Measurements from ENCODE around the gene MUC16.
"Not testable (repeated sequence)": the region's sequence is repeated elsewhere in the genome, so short reads cannot be mapped to it uniquely, and the experiment has no call there.

Gene MUC16

GRCh38 chr19:9009935-9010651 is at the start of gene MUC16:
MUC16 (minus strand) TSS chr19:9010409.
- DNase-seq: no peak

DNA sequence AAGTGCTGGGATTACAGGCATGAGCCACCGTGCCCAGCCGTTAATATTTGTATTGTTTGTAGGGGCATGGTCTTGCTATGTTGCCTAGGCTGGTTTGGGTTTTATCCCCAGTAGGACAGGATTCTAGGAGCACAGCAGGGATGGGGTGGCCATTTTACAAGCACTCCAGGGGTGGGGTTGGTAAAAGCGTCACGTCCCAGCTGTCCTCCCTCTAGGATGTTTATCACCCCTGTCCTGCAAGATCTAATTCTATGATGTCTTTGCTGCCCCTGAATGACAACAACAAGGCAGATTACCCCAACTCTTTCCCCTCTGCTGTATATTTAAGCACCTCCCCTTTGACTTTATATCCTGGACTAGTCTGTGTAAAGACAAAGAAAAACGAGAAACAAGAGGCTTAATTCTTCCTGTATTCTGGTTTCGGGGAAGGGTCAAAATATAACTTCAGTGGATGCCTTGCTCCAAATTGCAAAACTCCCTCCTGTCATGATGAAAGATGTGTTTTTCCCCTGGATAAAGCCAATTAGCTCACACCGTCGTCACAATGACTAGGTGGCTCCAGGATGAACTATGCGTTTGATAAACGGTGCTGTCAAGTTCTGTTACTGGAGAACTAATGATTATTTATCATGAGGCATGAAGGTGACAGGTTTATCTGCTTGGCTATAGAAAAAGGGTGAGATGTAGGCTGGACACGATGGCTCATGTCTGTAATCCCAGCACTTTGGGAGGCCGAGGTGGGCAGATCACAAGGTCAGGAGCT is 48.9 kb upstream of the MUC16 start:
- no peak for DNase-seq

DNA sequence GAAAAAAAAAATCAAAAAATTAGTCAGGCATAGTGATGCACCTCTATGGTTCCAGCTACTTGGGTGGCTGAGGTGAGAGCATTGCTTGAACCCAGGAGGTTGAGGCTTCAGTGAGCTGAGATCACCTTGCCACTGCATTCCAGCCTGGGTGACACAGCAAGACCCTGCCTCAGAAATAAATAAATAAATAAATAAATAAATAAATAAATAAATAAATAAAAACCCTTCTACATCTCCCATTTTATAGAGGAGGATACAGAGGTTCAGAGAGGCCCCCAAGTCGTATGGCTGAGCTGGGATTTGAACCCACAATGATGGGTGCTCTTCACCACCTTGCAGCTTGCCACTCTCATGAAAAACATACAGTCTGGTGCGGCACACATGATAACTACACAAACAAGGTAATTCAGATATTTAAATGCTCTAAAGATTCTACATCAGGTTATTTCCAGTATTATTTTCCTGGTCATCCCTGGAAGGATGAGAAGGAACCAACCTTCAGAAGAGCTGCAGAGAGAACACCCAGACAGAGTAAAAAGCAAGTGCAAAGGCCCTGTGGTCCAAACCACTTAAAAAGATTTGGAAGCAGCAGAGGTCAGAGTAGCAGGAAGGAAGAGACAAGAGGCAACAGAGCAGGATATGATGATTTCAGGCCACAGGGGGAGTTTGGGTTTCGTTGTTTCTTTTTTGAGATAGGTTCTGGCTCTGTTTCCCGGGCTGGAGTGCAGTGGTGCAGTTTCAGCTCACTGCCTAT is 47.5 kb upstream of the MUC16 start:
- no peak for DNase-seq

GRCh38 chr19:9056131-9056530 is 45.9 kb upstream of the MUC16 start:
- not testable (repeated sequence) for DNase-seq

DNA sequence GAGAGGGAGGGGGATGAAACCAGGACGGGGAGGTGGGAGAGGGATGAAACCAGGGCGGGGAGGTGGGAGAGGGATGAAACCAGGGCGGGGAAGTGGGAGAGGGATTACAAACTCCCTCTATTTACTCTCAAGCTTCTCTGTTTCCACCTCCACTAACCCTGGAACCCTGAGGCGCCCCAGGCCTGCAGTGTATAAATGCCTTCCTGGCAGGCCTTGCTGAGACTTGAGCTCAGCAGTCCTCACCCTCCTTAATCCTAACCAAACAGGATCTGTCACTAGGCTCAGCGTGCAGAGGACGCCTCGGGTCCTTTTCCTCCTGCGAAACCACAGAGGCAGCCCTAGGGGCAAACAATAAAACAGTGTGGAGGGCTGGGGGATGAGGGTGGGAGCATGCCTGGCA is 44.6 kb upstream of the MUC16 start:
- no peak for DNase-seq

DNA sequence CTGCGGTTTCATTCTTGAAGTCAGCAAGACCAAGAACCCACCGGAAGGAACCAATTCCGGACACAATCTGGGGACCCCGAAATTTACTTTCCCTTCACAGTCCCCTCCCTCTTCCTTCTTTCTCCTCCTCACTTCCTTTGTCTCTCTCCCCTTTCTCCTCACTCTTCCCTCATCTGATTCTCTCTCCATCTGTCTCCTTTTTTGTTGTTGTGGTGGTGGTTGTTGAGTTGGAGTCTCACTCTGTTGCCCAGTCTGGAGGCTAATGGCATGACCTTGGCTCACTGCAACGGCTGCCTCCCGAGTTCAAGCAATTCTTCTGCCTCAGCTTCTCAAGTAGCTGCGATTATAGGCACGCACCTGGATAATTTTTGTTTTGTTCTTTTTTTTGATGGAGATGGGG is 44.0 kb upstream of the MUC16 start:
- DNase-seq: no peak

DNA sequence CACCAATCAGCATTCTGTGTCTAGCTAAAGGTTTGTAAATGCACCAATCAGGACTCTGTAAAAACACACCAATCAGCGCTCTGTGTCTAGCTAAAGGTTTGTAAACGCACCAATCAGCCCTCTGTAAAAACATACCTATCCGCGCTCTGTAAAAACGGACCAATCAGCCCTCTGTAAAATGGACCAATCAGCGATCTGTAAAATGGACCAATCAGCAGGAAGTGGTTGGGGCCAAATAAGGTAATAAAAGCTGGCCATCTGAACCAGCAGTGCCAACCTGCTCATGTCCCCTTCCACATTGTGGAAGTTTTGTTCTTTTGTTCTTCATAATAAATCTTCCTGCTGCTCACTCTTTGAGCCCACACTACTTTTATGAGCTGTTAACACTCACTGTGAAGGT is 43.5 kb upstream of the MUC16 start:
- not testable (repeated sequence) for DNase-seq

- DNase-seq: no peak
Observed at GRCh38 chr19:9052894-9053293, 42.7 kb upstream of the MUC16 start.

DNA sequence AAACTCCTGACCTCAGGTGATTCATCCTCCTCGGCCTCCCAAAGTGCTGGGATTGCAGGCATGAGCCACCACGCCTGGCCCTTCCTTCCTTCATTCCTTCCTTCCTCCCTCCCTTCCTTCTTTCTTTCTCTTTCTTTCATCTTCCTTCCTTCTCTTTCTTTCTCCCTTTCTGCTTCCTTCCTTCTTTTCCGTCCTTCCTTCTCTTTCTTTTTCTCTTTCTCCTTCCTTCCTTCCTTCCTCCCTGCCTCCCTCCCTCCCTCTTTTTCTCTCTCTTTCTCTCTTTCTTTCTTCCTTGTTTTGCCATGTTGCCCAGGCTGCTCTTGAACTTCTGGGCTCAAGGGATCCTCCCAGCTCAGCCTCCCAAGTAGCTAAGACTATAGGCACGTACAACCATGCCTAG is 36.5 kb upstream of the MUC16 start:
- DNase-seq: no peak

DNA sequence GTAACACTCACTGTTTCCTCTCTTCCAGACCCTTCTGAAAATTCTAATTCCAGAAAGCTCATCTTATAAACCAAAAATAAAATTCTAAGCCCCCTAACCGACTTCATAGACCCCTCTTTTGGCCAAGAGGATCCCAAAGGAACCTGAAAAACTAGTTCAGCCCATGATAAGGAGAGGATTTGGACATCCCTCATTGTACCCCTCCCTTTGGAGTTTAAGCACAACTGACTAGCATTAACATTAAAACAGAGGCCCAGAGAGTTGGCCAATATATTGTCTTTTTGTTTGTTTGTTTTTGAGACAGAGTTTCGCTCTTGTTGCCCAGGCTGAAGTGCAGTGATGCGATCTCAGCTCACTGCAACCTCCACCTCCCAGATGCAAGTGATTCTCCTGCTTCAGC is 34.2 kb upstream of the MUC16 start:
- DNase-seq: no peak

DNA sequence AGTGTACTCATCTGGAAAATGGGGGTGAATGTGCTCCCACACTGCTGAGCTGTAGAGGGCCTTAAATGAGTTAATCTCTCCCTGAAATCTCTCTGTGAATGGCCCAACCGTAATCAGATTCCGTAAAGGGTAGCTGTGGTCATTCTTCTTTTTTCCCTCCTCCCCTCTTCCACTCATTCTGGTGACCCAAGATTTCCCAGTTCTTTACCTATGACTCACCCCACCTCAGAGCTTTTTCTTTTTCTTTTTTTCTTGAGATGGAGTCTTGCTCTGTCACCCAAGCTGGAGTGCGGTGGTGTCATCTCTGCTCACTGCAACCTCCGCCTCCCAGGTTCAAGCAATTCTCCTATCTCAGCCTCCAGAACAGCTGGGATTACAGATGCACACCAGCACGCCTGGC is 33.3 kb upstream of the MUC16 start:
- no peak for DNase-seq

DNA sequence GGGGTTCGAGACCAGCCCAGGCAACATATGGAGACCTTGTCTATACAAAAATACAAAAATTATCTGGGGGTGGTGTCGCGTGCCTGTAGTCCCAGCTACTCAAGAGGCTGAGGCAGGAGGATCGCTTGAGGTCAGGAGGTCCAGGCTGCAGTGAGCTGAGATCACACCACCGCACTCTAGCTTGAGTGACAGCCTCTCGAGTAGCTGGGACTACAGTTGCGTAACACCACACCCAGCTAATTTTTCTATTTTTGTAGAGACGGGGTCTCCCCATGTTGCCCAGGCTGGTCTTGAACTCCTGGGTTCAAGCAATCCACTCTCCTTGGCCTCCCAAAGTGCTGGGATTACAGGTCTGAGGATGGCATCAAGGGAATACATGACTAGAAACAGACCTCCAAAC is 30.8 kb upstream of the MUC16 start:
- no peak for DNase-seq

DNA sequence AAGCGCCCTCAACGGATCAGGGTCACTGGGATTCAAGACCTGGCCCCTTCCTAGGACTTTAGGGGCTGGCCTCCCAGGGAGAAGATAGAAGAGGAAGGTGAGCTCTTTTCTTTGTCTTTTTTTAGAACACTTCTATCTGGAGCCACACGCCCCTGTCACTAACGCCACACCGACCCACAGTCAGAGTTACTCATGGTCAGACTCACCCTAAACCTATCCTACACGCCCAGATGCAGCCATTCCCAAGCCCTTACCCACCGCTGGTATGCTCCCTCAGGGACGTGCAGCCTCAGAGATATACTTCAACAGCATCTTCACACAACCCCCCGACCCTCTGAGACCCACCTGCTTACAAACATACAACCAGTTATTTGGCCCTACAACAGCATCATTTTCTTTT is 29.9 kb upstream of the MUC16 start:
- DNase-seq: no peak

- DNase-seq: no peak
Observed at GRCh38 chr19:9039728-9040127, 29.5 kb upstream of the MUC16 start.

GRCh38 chr19:9037400-9038062 is 27.3 kb upstream of the MUC16 start:
- no peak for DNase-seq

GRCh38 chr19:9032136-9032631 is 22.0 kb upstream of the MUC16 start:
- DNase-seq: no peak

DNA sequence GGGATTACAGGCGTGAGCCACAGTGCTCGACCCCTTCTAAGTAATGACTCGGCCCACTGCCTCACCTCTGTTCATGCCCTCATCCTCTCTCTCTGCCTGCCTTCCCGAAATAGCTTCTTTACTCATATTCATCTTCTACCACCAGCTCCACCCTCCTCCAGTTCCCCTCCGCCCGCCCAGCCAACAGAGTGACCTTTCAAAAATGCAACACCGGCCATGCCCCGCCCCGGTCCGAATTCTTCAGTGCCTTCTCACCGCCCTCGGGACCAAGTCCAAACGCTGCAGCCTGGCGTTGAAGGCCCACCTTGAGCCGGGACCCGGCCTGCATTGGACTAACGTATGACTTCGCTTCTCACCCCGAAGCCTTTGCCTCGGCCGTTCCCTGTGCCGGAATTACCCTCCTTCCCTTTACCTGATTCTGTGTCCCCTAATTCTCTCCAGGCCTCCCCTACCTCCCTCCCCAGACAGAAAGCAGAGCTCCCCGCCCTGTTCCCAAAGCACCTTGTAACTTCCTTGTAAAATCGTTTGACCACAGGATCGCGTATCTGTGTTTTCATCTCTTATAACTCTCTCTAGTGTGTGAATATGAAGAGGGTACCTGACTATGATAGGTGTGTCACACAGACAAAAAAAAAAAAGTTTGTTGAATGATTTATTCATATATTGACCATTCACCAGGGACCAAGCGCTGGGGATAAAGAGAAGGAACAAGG is 8.1 kb upstream of the MUC16 start:
- no peak for DNase-seq

DNA sequence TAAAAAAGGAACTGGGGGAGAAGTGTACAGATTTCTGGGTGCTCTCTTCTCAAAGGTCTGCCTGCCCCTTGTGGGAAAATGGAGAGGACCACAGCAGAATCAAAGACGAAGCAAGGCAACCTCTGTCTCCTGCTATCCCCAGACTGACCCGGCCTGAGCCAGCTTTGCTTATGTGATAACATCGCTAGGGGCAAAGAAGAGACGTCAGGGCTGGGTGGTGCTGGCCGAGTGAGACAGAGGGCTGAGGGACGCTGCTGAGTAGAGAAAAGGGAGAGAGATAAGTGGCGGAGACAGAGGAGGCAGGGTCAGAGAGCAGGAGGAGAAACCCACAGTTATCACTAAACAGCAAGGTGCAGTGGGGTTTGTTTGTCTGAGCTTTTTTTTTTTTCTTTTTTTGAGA is 4.6 kb upstream of the MUC16 start:
- no peak for DNase-seq

DNA sequence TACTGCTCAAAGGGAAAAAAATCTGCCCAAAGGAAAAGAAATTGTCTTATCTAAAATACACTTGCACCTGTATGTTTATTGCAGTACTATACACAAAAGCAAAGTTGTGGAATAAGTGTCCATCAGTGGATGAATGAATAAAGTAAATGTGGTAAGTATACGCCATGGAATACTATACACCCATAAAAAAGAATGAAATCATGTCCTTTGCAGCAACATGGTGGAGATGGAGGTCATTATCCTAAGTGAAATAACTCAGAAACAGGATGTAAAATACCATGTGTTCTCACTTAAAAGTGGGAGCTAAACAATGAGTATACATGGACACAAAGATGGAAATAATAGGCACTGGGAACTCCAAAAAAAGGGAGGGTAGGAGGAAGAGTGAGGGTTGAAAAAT is 3.8 kb upstream of the MUC16 start:
- DNase-seq: no peak

GRCh38 chr19:9011875-9012274 is 1.7 kb upstream of the MUC16 start:
- DNase-seq: no peak

GRCh38 chr19:9010693-9011092 is 484 bp upstream of the MUC16 start:
- no peak for DNase-seq

GRCh38 chr19:9009431-9009830 is 778 bp downstream of the MUC16 start:
- no peak for DNase-seq

GRCh38 chr19:9008667-9009066 is 1.5 kb downstream of the MUC16 start:
- no peak for DNase-seq
